GM21717 (cell line): ENCODE measurements around the gene CGN.

Source experiments
- ATAC-seq: cut with Tn5 transposase; IDR thresholded peaks from one replicate; pipeline ENCODE4 v1.9.1; 2021; ENCODE audit warnings: mild to moderate bottlenecking, moderate library complexity; ENCODE audit not compliant: unreplicated experiment

CGN gene

DNA sequence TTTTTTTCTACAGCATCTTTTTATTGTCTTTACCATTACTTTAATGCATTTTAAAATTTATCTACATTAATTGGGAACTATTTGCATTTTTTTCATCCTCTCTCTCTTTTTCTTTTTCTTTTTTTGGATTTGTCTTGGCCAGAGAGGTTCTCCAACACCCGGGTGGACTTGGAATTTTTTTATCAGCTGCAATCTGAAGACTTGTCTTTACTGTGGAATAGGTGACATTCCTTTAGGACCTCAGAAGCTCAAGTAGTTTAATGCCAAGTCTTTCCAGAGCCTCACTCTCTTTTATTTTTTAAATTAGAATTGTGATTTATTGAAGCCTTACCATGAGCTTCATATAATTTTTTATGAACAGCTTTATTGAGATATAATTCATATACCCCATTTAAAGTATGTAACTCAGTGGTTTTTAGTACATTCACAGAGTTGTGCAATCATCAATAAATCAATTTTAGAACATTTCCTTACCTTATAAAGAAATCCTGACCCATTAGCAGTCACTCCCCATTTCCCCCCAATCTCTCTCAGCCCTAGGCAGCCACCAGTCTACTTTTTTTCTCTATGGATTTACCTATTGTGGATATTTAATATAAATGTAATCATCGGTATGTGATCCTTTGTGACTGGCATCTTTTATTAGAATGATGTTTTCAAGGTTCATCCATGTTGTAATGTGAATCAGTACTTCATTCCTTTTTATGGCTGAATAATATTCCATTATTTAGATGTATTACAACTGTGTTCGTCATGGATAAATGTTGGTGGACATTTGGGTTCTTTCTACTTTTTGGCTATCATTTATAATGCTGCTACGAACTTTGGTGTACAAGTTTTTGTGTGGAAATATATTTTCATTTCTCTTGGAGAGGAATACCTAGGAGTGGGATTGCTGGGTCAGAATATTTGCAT, 35.1 kb downstream of the CGN start:
- ATAC-seq: no peak

DNA sequence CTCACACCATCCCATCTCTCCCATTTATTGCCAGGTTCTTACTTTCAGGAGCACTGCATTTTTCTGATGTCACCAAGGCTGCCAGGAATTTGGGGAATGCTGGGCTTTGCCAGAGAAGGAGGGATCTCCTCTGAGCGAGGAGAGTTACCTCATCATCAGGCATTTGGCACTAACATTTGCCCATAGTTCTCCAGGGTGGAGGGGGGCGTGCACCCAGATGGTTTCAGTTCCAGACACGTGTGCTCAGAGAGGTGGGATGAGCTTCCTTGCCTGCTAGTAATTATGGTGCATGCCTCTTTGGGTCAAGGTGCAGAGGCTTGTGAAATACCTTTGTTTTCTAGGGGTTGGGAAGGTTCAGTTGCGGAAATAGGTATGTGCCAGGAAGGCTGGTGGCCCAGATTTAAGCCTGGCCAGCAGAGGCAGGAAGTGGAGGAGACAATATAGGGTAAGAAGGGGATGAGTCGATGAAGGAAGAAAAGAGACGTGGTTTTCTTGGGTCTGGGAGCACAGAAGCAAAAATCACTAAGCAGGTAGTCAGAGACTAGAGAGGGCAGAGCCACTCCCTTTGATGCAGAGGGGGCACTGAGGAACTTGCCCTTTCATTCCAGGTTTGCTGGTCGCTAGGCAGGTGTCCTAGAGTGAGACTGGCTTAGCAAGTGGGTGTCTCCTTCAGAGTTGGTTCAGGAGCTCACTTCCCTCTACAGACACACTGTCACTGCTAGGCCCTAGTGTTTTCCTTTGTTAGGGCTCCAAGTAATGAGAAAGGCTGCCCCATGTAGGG, 36.1 kb downstream of the CGN start:
- ATAC-seq: no peak

DNA sequence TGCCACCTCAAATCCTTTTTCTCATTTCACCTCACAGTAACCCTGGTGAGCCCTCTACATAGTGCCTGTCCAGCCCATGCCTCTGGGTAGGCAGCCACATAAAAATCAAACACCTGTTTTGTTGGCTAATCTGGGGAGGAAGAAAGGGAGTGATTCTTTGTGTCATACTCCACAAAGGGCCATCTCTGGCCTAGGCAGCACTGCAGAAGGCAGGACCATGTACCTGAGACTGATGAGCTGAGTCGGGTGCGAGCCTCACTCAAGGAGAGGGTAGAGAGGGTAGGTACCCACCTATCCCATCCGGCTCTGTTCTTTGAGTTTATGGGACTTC, 36.7 kb downstream of the CGN start:
- no peak for ATAC-seq

DNA sequence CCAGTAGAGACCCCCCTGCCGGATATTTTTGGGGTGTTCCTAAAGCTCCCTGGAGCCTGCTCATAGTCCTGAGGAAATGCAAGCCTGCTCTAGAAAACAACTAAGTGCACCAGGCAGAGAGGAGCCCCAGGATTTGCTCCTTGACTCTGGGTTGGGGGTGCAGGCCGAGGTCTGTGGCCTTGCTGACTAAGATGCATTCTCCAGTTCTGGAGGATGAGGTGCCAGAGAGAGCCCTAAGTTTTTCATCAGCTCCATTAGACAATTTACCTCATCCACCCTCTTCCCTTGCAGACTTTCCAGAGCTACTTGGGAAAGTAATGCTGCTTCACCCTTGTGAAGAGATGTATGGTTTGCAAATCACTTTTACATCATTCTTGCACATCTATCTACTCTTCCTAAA, 38.0 kb downstream of the CGN start:
- no peak for ATAC-seq

DNA sequence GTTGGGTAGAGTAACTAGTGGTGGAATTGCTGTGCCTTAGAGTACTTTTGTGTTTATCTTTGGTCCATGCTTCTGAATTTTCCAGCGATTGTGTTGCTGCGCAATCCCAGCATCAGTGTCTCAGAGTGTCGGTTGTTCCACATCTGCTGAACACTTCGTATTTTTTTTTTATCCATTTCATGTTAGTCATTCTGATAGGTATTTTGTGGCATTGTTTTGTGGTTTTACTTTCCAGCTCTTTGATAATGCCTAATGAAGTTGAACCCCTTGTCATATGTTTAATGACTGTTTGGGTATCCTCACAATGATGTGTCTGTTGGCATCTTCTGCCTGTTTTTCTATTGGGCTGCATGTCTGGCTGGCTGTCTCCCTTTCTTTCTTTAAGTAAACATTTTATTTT, 42.5 kb downstream of the CGN start:
- no peak for ATAC-seq

DNA sequence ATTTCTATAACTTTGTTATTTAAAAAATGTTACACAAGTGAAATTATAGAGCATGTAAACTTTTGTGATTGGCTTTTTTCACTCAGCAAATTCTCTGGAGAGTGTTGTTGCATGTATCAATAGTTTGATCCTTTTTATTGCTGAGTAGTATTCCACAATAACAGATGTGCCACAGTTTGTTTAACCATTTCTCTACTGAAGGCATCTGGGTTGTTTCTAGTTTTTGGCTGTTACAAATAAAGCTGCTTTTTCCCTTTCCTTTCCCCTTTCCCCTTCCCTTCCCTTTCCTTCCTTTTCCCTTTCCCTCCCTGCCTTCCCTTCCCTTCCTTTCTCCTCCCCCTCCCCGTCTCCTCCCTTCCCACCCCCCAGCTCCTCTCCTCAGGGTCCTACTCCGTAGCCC, 44.9 kb downstream of the CGN start:
- no peak for ATAC-seq

DNA sequence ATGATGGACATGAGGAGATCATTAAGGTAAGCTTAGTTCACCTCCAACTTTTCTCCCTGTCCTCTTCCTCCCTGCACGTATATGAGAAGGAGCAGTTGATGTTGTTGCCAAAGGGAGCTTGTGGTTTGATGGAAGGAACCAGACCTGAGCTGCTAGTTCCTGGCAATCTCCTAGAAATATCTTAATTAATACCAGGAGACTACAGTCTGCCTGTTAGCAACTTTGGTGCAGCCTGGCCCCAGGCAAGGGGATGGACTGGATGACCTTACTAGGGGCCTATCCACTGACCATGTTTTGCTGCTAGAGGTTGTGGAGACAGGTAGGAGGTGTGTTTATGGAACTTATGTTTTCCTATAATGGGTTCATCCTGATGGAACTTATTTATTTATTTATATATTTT, 51.5 kb downstream of the CGN start:
- no peak for ATAC-seq

DNA sequence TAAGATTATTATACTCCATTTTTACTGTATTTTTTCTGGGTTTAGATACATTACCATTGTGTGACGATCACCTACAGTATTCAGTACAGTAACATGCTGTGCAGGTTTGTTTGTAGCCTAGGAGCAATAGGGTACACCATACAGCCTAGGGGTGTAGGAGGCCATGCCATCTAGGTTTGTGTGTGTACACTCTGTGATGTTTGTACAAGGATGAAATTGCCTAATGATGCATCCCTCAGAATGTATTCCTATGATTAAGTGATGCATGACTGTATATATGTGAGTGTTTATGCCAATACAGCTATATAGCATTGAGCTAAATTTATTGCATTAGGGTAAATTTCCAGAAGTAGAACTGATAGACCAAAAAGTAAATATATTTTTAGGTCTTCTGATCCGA, 52.2 kb downstream of the CGN start:
- ATAC-seq: no peak

DNA sequence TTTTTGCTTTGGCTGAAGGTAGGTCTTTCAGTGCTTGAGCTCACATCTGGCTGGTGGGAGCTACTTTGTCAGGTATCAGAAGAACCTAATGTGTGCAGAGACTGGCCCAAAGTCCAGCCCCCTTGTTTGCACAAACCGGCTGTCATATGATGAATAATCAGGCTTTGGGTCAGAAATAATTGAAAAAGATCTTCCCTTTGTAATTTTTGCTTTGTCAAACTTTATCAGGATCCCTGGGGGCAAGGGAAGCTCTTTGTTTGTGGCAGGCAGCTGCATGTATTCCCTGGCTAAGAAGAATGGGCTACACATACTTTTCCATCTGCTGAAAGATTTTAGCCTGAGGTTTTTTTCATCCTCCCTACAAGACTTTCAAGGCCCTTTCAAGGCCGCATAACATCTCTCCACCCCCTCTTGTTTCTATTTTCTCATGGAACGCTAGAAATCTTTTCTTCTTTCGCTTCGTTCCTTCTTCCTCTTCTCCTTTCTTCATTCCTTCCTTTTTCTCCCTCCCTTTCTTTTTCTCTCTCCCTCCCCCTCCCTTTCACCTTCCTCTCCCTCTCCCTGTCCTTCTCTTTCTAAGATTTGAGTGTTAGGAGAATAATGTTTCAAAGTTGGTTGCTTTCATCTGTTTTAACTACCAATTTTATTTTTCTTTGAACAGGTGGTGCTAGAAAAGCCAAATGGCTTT, 54.5 kb downstream of the CGN start:
- ATAC-seq: no peak

DNA sequence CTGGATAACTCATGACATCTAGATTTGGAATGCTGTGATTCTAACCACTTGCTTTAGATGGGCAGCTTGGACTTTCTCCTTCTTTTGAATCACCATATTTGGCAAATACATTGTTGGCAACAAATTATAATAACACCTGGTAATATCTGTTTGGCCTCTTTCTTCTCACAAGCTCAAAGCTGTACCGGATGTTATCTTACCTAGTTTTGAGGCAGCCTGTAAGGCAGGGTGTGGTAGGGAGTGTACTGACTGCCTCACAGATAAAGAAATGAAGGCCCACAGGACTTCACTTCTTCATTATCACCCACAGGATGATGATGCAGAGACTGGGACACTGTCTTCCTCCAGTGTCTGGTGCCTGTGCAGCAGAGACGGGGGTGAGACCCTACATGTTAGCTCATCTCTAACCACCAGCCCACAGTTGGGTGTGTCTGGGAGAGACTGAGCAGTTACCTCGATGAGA, 57.5 kb downstream of the CGN start:
- ATAC-seq: no peak

DNA sequence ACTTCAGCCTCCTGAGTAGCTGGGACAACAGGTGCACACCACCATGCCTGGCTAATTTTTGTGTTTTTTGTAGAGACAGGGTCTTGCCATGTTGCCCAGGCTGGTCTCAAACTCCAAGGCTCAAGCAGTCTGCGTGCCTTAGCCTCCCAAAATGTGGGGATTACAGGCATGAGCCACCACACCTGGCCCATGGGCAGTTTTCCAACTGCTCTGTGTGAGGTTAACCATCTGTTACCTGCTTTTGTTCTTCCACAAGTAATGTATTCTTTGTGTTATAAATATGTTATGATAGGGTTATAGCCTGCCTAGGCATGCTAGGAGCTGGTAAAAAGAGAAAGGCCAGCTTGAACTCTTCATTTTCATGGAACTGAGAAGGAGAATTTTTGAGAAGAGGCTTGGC, 59.6 kb downstream of the CGN start:
- no peak for ATAC-seq

DNA sequence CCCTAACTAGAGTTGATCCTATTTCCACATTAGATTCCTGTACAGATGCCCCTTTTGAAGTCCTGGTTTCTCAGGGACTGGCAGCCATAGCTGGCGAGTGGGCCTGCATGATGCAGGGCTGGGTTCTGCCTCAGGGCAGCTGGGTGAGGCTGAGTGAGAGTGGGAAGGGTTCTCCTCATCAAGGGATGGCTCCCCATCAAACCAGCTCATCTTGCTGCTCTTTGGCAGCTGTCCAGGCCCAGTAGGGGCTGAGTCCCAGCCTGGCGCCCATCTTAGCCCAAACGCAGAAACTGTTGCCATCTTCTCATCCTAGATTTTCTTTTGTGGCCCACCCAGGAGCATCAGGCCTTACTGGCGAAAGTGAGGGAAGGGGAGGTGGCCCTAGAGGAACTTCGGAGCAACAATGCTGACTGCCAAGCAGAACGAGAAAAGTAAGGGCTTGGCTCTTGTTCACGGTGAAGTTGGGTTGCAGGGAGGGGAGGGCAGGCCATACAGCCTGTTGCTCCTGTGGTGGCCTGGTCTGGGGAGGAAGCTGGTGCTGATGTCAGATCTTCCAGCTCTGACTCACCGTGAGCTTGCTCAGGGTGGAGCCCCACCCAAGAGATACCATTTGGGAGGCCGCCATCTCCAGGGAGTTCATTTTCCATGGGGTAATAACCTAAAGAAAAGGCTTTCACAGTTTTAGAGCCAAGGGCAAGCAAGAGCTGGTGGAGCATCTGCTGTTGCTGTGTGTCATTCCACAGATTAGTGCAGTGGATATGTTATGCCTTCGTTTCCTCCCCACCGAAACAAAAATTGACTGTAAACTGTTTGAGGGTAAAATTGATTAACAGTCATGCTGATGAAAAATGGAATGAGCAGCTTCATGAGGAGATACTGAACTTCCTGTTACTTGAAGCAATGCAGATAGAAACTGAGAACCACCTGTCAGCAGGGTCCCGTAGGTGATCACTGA, 63.7 kb downstream of the CGN start:
- ATAC-seq: no peak

DNA sequence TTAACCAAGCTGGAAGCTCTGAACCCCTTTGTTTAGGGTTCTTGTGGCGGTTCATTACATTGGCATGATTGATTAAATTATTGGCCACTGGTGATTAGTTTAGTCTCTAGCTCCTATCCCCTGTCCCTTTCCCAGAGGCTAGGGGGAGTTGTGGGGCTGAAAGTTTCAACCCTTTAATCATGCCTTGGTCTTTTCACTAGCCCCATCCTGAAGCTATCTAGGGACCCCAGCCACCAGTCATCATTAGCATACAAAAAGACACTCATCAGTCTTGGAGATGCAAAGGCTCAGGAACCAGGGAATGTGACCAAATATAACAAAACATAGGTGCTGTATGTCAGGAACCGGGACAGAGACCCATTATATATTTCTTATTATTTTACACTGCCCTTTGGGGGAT, 66.0 kb downstream of the CGN start:
- no peak for ATAC-seq

DNA sequence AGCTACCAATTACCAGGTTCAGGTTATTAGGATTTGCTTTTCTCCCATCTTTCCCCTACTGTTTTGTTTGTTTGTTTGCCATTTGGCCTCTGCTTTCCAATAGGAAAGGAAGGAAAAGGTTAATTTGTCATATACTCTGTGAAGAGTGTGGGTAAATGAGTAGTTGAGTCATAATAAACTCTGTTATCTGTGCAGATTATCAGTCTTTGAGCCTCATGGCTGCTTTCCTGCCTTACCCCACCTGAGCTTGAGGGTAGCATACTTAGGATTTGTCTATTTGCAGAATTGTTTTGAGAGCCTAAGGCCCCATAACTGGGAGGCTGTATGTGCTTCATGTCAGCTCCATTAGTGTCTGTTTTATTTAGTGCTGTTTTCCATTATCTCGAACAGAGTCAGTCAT, 67.8 kb downstream of the CGN start:
- ATAC-seq: no peak

DNA sequence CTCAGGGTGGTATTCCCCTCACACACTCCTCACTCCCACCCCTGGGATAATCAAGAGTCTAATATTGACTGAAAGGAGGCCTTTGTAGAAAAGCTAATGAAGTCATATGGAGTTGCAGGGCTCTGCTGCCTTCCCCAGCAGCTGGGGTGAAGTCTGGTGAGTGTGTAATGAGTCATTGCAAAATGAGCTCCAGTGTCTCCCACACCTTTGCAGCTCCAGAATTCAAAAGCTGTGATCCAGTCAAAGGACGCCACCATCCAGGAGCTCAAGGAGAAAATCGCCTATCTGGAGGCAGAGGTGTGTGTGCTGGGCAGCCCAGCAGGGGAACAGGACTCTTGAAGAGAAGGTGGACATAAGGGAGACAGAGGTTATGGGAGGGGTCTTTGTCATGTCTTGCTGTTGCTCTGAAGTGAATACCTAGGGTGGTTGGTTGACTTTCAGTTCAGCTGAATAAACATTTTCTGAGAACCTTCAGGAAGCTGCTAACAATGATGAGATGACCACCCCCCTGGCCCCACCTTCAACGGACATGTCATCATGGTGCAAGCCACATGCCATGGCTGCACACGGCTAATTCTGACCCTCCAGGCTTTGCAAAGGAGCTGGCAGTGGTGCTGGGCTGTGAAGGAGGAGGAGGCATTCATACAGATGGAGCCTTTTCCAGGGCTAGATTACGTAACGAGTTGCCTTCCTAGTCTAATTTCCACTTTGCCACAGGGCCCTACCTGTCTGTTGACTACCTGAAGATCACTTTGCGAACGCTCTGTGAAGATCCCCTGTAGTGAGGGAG, 68.4 kb downstream of the CGN start:
- ATAC-seq: no peak

DNA sequence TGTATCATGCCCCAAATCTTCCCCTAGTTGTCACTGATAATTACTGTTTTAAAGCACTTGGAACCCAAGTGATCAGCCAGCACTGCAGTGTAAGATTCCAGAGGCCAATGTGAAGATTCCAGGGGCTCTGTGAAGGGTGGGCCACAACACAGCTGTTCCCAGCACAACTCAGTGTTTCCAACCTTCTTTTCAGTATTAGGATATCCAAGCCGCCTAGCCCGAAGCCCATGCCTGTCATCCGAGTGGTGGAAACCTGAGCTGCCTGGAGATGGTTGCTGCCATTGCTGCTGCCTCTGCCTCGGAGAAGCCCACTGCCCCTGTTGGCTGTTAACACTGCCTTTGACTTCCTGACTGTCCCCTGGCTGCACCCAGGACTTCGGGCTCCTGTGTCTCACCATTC, 70.3 kb downstream of the CGN start:
- no peak for ATAC-seq

DNA sequence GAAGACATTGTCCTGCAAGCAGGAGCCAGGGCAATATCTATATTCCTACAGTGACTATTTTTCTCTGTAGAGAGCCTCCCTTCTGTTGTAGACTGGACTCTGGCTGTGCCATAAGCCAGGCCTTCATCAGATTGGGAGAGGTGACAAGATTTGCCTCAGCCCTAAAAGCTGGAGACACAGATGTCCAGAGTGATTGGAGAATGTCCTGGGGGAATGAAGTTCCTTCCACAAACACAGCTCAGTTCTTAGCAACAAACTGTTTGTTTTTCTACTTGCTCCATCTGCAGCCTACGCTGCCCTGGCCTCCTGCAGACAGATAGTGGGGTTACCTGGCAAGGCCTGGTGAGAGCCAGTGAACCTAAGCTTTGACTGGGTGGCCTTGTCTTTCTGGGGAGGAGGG, 70.7 kb downstream of the CGN start:
- ATAC-seq: no peak

DNA sequence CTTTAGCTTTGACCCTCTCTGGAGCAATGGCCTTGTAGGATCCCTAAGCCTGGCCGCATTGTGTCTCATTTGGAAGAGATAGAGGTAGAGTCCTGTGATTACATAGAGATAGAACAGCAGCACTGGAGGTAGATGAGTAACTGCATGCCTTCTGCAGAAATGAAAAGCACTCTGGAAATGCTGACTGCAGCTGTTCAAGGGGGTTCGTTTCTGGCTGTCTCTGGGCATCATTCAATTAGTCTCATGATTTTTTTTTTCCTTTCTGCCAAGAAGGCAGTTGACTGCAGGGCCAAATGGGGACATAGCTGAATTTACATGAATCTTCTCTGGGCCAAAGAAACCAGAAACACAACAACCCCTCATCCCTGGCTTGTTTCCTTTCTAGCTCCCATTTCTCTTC, 72.6 kb downstream of the CGN start:
- no peak for ATAC-seq

DNA sequence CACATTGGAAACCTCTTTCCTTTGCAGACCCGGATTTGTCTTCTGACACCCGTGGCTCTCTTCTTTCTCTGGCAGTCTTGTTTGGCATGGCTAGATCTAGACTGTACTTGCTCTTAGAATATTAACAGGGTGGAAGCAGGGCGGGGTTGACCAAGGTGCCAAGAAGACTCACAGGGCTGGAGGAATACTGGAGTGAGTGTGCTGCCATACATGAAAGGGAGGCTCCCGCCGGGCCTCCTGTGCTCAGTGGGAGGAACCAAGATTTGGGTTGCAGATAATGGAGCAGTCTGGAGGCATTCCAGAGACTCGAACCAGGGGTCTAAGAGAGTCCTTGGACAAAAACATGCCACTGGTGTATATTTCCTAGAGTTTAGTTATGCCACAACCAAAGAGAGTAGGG, 73.1 kb downstream of the CGN start:
- no peak for ATAC-seq

DNA sequence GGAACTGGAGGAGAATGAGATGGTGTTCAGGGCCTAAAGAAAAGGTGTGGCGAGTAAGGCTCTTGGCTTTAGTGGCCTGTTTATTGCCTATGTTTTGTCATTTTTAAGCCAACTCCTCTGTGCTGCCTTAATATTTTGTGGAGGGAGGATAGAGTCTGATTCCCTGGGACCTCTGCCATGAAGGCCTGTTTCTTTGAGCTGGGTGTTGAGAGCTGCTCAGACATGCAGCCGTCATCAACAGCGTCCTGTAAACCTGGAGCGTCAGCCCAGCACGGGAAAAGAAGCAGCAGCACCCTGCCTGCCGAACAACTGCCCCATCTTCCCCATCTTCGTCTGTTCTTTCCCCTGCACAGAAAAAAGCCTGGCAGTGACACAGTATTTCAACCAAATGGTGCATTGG, 73.6 kb downstream of the CGN start:
- no peak for ATAC-seq
